NCI-H748 (cell line): ENCODE results near the gene CEP192.
"Not testable (repeated sequence)": the region's sequence is repeated elsewhere in the genome, so short reads cannot be mapped to it uniquely, and the experiment has no call there.

Source experiments
- DNase-seq: peaks from one replicate; lab custom pipeline; 2025; ENCODE audit not compliant: unreplicated experiment; lab: John Stamatoyannopoulos, UW

CEP192 gene, protein sequence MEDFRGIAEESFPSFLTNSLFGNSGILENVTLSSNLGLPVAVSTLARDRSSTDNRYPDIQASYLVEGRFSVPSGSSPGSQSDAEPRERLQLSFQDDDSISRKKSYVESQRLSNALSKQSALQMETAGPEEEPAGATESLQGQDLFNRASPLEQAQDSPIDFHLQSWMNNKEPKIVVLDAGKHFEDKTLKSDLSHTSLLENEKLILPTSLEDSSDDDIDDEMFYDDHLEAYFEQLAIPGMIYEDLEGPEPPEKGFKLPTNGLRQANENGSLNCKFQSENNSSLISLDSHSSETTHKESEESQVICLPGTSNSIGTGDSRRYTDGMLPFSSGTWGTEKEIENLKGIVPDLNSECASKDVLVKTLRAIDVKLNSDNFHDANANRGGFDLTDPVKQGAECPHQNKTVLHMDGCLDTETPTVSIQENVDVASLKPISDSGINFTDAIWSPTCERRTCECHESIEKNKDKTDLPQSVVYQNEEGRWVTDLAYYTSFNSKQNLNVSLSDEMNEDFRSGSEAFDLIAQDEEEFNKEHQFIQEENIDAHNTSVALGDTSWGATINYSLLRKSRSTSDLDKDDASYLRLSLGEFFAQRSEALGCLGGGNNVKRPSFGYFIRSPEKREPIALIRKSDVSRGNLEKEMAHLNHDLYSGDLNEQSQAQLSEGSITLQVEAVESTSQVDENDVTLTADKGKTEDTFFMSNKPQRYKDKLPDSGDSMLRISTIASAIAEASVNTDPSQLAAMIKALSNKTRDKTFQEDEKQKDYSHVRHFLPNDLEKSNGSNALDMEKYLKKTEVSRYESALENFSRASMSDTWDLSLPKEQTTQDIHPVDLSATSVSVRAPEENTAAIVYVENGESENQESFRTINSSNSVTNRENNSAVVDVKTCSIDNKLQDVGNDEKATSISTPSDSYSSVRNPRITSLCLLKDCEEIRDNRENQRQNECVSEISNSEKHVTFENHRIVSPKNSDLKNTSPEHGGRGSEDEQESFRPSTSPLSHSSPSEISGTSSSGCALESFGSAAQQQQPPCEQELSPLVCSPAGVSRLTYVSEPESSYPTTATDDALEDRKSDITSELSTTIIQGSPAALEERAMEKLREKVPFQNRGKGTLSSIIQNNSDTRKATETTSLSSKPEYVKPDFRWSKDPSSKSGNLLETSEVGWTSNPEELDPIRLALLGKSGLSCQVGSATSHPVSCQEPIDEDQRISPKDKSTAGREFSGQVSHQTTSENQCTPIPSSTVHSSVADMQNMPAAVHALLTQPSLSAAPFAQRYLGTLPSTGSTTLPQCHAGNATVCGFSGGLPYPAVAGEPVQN (N-terminal part only)

DNA sequence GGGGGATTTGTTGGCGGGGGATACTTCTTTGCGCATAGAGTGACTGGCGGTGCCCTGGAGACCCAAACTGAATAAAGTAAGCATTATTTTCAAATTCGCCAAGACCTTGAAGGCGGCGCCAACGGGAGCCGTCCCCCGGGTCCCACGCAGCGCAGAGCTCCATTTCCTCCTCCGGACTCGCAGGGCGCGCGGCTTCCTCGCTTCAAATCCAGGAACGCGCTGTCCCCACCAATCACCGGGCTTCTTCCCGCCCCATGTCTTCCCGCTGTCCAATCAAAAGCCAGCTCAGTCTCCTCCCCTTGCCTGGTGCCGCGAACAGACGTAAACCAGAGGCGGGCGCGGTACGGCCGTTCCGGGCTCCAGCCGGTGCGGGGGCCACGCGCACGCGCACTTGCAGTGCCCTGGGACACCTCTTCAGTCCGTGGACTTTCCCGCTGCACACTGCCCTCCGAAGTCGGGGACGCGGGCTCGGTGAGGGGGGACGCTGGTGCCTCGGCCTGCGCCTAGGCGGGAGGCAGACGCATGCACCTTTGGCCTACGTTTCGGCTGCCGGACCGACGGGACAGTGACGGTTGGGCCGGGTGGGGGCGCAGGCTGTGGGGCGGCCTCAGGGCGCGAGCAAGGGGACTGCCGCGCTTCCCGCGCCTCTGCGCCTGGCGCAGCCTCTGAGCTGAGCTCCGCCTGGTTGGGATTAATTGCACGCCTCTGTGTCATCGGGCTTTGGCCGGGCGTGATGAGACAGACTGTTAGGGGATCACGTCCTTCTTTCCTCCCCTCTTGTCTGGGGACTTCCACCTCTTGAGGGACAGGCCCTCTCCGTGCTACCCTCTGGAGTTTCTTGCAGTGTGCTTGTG lies at the start of gene CEP192:
Gene CEP192 (plus strand): TSS at position 396 of the 854 bp plus-strand sequence. CDS start 8,063 bp downstream, outside the sequence.
- DNase-seq = peak; percentile 99

DNA sequence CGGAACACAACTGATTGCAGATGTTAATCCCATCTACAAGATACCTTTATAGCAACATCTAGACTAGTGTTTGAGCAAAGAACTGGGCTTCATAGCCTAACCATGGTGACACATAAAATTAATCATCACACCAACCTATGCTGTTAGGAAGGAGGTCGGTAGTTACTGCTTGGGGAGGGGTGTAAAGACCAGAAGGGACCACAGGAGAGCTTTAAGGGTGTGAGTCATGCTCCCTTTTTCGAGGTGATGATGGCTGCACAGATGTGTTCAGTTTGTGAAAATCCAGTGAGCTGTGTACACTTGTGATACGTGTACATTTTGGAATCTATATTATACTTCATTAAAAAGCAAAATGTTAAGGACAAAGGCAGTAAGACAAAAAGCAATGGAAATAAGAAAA lies 47.9 kb upstream of the CEP192 start:
- DNase-seq = no peak

DNA sequence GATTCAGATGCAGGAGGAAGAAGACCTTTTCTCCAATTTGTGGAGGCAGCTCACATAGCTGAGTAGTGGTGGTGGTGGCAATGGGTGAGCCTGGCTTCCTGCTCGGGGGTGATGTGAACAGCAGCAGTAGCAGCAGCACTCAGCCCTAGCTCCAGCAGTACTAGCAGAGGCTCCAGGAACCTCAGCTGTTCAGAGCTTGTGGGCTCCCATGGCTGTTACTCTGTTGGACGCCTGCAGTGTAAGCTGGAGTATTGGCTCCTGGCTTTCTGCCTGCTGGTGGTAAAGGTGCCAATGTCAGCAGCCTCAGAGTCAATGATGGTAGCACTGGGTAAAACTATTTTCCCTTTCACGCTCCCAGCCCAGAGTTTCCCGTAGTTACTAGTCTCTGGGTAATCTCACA lies 46.5 kb upstream of the CEP192 start:
- DNase-seq = no peak

DNA sequence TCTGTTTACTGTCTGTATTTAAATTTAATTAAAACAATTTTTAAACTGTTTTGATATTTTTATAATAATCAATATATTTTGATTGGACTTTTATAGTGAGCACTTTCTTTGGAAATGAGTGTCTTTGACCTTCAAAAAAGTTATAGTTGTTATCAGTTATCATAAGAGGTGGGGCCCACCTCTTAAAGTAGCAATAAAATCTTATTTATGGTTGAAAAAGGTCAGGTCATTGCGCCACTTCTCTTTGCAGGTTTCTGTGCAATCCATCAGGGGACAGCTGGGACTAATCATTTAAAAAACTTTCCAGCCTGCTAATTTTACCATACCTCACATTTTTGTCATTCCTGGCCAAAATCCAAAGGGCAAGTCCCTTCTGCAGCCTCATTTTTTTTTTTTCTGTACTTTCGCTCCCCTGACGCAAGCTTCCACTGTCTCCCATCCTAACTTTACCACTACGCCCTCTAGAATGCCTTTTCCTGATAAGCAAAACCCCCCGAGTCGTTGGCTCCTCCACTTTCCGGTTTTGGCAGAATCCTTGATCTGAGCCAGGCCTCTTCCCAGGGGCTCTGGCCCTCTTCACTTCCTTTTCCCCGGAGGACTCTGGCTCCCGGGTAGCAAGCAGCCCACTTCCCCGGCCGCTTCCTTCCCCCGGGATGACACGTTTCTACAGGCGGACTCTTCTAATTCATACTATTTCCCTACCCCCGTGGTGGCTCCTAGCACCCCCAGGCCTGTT lies 44.4 kb upstream of the CEP192 start:
- peak; percentile 68 for DNase-seq

DNA sequence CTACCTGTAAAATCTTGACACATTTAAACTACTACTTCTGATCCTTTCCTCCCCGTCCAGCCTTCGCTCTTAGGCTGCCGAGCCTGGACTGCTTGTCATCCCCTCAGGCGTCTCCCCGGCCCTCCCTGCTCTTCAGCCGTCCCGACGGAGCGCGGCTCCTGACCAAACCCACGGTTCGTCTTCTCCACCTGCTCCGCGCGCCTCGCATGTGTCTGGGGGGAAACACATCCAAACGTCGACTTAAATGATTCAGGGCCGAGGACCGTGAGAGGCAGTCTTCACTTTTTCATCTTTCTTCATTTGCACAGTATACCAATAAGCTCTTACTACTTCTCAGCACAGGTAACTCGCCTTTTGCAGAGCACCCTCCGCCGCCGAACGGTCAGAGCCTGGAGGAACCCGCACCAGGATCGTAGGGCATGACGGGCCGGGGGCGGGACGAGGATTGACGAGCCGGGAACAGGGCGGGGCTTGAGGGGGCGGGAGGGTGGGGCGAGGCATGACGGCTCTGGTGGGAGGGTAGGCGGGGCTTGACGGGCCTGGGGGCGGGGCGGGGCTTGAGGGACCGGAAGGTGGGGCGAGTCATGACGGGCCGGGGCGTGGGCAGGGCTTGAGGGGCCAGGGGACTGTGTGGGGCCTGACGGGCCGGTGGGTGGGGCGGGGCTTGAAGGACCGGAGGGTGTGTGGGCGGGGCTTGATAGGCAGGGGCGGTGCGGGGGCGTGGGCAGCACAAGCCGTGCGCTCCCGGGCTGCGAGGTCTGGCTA lies 43.7 kb upstream of the CEP192 start, which contains the start of gene SEH1L:
Gene SEH1L (plus strand): TSS at position 727 of the 765 bp plus-strand sequence. CDS start 111 bp downstream, outside the sequence.
- peak; percentile 95 for DNase-seq

DNA sequence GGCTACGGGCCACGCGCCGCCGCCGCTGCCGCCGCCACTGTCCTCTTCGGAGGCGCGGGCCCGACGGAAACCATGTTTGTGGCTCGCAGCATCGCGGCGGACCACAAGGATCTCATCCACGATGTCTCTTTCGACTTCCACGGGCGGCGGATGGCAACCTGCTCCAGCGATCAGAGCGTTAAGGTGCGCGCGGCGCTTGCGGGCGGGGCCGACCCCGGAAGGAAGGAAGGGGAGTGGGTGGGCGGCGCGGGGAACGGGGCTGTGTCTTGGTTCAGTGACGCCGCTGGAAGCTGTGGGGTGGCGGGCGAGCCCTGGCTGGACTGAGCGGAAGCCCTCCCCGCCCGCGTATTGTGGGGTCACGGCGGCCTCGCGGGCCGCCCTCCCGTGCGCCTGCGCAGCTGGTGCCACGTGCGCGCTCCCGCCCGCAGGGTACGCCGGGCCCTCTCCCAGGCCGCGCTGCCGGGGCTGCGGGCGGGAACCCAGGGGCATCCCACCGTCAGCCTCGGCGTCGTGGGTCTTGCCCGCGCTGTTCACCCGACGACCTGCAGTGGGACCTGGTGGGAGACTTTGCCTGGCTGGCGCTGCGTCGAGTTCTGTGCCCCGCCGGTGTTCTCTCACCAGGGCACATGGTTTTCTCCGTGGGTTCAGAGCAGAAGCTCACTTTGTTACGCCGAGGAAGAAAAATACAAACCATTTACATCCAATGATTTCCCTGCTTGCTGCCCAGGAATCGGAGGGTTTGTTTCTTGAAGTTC lies 42.9 kb upstream of the CEP192 start:
- peak; percentile 95 for DNase-seq

DNA sequence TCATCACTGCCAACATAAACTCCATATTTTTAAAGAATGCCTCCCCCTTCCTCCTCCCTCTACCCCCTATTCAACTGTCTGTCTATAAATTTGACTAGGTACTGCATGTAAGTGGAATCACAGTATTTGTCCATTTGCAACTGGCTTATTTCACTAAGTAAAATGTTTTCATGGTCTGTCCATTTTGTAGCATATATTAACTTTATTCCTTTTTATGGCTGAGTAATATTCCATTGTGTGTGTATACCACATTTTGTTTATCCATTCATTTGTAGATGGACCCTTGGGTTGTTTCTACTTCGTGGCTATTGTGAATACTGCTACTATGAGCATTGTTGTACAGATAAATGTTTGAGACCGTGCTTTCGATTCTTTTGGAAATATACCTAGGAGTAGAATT lies 32.7 kb upstream of the CEP192 start:
- DNase-seq = no peak

DNA sequence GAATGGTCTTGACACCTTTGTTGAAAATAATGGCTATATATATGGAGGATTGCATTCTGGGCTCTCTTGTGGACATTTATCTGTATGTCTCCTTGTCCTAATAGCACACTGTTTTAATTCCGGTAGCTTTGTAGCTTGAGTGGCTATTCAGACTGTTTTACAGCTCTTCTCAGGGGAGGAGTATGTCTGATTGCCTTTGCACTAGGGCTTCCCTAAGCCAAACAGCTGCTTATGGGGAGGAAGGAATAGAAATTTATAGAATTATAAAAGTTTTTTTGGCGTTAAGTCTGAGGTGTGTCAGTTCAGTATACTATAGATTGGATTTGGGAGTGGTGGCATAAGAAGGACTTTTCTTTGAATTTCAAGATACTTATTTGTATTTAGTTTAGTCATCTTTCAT lies 30.8 kb upstream of the CEP192 start:
- DNase-seq = no peak

DNA sequence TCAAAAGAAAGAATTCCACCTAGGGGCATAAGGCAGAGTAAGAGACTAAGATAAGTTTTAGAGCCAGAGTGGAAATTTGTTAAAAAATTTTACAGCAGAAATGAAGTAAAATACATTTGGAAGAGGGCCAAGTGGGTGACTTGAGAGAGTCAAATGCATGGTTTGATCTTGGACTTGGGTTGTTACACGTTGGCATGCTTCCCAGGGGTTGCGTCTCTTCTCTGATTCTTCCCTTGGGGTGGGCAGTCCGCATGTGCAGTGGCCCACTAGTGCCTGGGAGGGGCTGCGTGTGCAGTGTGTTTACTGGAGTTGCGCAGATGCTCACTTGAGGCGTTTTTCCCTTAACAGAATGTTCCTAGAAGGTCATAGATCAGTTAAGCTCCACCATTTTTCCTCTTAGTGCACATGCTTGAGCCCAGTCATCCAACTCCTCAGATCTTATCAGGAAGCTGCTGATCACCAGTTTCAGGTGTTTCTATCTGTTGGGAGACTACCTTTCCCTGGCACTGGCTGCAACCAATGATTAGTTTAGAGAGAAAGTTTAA lies 30.2 kb upstream of the CEP192 start:
- DNase-seq = no peak

DNA sequence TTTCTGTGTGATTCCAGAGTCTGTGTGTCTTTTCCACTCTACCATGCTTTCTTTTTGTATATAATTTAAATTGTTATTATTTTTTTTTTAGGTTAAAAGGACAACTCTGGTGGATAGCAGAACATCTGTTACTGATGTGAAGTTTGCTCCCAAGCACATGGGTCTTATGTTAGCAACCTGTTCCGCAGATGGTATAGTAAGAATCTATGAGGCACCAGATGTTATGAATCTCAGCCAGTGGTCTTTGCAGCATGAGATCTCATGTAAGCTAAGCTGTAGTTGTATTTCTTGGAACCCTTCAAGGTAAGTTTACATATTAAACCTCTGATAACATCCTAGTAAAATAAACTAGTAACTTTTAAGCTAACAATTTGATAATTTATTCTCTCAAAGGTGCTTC lies 28.1 kb upstream of the CEP192 start:
- no peak for DNase-seq

DNA sequence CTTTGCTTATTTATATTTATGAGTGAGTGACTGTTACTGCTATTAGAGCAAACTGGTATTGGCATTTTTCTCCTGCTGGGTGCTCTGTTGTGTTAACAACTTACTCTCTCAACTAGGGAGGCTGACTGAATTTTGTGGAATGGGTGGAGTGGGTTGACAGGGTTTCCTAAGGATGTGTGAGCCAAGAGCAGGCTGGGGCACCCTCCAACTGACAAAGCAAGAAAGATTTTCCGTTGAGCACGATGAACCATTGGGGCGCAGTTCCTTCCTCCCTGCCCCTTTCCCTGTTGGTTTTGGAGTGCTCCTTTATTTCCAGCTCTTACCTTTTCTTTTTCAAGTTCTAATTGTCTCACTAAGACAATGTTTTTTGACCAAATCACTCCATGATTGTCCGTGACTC lies 23.0 kb upstream of the CEP192 start:
- DNase-seq = no peak

DNA sequence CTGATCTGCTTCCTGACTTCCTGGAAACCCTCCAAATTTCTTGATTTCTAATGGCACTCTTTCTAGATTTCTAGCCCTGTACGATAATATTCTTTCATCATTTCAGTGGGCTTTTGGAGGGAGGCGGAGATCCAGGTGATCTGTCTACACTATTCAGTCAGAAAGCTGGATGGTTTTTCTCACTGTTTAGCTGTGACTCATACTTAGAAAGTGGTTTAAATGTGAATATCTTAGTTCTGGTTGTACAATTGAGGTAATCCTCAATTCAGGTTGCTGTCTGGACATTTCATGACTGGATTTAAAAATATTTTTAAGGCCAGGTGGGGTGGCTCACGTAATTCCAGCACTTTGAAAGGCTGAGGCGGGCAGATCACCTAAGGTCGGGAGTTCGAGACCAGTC lies 22.5 kb upstream of the CEP192 start:
- DNase-seq = no peak

DNA sequence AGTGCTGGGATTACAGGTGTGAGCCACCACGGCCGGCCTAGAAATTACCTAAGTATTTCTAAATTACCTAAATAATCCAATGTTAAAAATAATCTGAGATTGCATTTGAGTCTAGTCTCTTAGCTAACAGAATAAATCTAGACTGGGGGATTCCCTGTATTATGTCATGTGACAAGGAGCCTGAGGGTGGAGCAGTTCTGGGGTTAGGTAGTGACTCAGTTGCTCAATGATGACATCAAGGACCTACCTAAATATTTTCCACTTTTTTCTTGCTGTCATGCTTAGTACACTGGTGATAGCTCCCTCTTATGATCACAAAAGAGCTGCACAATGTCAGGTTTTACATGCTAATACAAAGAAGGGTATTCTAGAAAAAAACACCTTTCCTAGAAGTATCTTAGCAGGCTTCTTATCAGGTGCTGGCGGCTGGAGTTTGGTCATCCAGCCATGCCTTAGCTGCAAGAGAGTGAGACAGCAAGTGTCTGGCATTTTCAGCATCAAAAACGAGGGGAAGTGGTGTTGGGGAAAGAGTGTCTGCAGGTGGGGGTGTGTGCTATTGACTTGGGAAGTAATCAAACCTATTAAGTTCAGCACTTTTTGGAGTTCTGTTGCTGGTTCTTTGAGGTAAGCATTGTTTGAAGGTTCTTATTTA lies 17.5 kb upstream of the CEP192 start:
- no peak for DNase-seq

DNA sequence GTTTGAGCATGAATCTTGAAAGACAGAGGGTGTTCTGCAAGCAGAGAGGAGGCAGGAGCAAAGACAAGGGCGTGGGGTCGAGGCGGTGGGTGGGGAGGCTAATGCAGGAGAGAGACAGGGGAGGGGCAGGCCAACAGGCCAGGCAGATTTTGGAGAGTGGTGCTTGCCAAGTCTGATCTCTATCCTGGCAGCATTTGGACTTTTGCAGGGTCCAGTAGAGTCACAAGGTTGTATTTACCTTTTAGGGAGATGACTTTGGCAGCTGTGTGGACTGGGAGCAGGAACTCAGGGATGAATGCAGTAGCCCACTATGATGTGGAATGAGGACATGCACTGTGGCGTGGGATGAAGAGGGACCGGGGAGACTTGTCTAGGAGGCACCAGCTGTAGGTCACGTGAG lies 15.7 kb upstream of the CEP192 start:
- no peak for DNase-seq

DNA sequence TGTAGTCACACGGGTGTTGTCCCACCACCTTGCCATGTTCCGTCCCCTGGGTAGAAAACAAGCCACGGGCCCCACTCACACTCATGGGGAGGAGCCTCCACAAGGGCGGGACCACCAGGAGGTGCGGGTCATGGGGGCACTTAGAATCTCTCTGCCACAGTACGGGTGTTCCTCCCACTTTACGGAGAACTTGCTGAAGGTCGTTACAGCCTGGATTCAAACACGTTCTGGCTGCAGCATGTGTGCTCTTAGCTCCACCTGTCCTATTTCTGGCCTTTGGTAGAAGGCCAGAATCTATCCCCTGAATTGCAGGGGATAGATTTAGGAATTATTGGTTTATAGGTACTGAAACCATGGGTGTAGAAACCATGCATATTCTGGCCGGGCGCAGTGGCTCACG lies 14.9 kb upstream of the CEP192 start:
- DNase-seq = no peak

DNA sequence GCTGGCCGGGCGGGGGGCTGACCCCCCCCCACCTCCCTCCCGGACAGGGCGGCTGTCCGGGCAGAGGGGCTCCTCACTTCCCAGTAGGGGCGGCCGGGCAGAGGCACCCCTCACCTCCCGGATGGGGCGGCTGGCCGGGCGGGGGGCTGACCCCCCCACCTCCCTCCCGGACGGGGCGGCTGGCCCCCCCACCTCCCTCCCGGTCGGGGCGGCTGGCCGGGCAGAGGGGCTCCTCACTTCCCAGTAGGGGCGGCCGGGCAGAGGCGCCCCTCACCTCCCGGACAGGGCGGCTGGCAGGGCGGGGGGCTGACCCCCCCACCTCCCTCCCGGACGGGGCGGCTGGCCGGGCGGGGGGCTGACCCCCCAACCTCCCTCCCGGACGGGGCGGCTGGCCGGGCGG lies 11.1 kb upstream of the CEP192 start:
- DNase-seq = not testable (repeated sequence)

DNA sequence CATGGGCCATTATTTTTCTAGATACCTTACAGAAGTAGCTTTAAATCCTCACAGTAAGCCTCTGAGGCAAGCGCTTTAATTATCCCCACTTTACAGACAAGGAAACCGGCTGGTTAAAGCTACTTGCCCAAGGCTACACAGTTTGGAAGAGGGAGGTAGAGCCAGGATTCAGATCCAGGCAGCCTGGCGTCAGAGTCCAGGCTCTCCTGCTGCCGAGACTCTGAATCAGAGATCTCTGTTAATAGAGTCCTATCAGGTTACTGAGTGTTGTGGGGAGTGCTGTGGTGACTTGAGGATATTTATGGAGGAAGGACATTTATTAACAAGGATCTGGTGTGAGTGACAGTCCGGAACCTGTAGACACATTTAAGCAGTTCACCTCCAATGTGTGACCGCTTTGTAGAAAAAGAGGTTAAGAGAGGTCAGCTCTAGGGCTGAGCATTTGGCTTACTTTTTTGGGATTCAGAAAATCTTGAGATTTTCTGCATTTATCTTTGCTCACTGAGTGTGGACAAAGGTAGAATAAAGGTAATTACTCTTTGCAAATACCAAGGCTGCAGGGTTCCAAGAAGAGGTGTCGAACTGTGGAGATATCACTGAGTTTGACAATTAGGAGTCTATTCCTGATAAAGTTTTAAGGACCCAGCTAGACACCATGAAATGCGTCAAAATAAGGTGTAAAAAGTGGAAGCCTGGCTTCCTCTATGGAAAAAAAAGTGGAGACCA lies 1.6 kb upstream of the CEP192 start:
- no peak for DNase-seq
